LoVo (cell line): ENCODE data around the gene POP7.

Source experiments
- DNase-seq: peaks from one replicate; pipeline ENCODE4 v3.0.0-alpha.2; 2016; ENCODE audit warnings: low spot score

The POP7 gene

GRCh38 chr7:100679129-100679926 lies 26.6 kb upstream of the POP7 start:
- DNase-seq: no peak

GRCh38 chr7:100679927-100680575 lies 25.9 kb upstream of the POP7 start:
- no peak for DNase-seq

- no peak for DNase-seq
Measured at GRCh38 chr7:100680576-100681271, 25.2 kb upstream of the POP7 start.

GRCh38 chr7:100681491-100682227 lies 24.3 kb upstream of the POP7 start:
- DNase-seq: no peak

- no peak for DNase-seq
Measured at GRCh38 chr7:100682228-100682741, 23.6 kb upstream of the POP7 start.

- DNase-seq: no peak
Measured at GRCh38 chr7:100682991-100683658, 22.8 kb upstream of the POP7 start.

GRCh38 chr7:100683659-100684533 lies 22.0 kb upstream of the POP7 start:
- no peak for DNase-seq

GRCh38 chr7:100684534-100685042 lies 21.3 kb upstream of the POP7 start:
- DNase-seq: no peak

GRCh38 chr7:100685049-100685605 lies 20.8 kb upstream of the POP7 start:
- DNase-seq: no peak

GRCh38 chr7:100685631-100686145 lies 20.2 kb upstream of the POP7 start:
- no peak for DNase-seq

- no peak for DNase-seq
Measured at GRCh38 chr7:100686201-100686821, 19.6 kb upstream of the POP7 start.

- no peak for DNase-seq
Measured at GRCh38 chr7:100686822-100687211, 19.1 kb upstream of the POP7 start.

- no peak for DNase-seq
Measured at GRCh38 chr7:100687261-100687660, 18.7 kb upstream of the POP7 start.

GRCh38 chr7:100687751-100688300 lies 18.1 kb upstream of the POP7 start:
- DNase-seq: no peak

- DNase-seq: no peak
Measured at GRCh38 chr7:100688326-100688860, 17.5 kb upstream of the POP7 start.

- no peak for DNase-seq
Measured at GRCh38 chr7:100689230-100690135, 16.4 kb upstream of the POP7 start.
